Measurements from ENCODE around the gene AP1S1. TPM values are rescaled to one million over a fixed set of nuclear protein-coding genes. Genes with fewer than 3 reads are reported as not detected.
A peak's percentile ranks its signal among the peaks of the same experiment; 100 is the strongest.

The AP1S1 gene
- total RNA-seq, 2 experiments from 2014 or later = 3.0 to 3.9 TPM

- Histone ChIP-seq H3K9me3 (ENCODE audit: control insufficient read depth in 1 of 2, insufficient read depth in 1 of 2, low read length in 2 of 2) (no peaks in the 10 kb centered on the region), H3K27ac (ENCODE audit: low read depth in 1 of 2, low read length in 2 of 2) (no peak overlapping the region), H3K27me3 (ENCODE audit: control insufficient read depth in 1 of 2, insufficient read depth in 2 of 2, low read length in 2 of 2) (no peaks in the 10 kb centered on the region), H3K4me3 (ENCODE audit: low read length) (no peak overlapping the region), H3K4me1 (ENCODE audit: insufficient read depth, low read length) (peaks cover 19% of the 10 kb centered on the region), H3K36me3 (ENCODE audit: insufficient read depth, low read length) (peaks cover 1% of the 10 kb centered on the region)
- no peak for ATAC-seq (ENCODE audit: poor library complexity)
- H3K27ac Mint-ChIP-seq = no peak overlapping the region
- peaks cover 19% of the 10 kb centered on the region for H3K4me1 Mint-ChIP-seq (ENCODE audit: low read depth)
- no peaks in the 10 kb centered on the region for H3K9me3 Mint-ChIP-seq
- CTCF ChIA-PET = interaction anchor here (0.6 to 1.5 kb wide), 4 partner anchors 8 to 74 kb away, joined by 3 read pairs; no protein-coding TSS in a partner anchor
- intact Hi-C loops (cut with DNase I, micrococcal nuclease) = loop anchor here in 1 of 2 experiments (2.0 kb wide), 1 partner anchor 15 kb away; no protein-coding TSS in a partner anchor
- H3K36me3 Mint-ChIP-seq (ENCODE audit: low read depth) = peaks cover 9% of the 10 kb centered on the region
- TF ChIP-seq, protein P1, sequence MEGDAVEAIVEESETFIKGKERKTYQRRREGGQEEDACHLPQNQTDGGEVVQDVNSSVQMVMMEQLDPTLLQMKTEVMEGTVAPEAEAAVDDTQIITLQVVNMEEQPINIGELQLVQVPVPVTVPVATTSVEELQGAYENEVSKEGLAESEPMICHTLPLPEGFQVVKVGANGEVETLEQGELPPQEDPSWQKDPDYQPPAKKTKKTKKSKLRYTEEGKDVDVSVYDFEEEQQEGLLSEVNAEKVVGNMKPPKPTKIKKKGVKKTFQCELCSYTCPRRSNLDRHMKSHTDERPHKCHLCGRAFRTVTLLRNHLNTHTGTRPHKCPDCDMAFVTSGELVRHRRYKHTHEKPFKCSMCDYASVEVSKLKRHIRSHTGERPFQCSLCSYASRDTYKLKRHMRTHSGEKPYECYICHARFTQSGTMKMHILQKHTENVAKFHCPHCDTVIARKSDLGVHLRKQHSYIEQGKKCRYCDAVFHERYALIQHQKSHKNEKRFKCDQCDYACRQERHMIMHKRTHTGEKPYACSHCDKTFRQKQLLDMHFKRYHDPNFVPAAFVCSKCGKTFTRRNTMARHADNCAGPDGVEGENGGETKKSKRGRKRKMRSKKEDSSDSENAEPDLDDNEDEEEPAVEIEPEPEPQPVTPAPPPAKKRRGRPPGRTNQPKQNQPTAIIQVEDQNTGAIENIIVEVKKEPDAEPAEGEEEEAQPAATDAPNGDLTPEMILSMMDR (IDR thresholded peaks at IDR 0.05) = no peak
- H3K4me3 Mint-ChIP-seq = peak overlapping the region; percentile 27
- peaks cover 25% of the 10 kb centered on the region for H3K27me3 Mint-ChIP-seq
- DNase-seq = no peak
- POLR2A ChIA-PET = interaction anchor here (0.6 to 1.1 kb wide), 2 partner anchors 11 to 66 kb away, joined by 3 to 4 read pairs; partner anchors contain the start of gene ZNHIT1
Measured at GRCh38 chr7:101151908-101152651, 2.2 kb upstream of the AP1S1 start.

DNA sequence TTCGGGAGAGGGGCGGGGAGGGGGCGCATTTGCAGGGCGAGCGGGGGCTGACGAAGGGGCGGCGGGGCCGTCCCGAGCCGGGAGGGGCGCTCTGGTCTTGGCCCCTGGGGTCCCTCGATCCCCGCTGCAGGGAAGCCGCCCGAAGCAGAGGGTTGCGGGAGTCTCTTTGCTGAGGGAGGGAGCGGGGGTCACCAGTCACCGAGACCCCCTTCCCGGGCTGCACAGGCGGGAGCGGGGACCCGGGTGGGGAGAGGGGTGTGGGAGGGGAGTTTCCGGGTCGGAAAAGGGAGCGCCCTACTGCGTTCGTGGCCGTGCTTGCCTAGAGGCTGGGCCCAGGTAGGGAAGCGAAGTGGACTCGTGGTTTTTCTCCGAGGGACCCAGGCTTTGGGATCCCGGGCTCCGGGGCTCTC, 422 bp downstream of the AP1S1 start:
- H3K27ac ChIP-seq (ENCODE audit: low read depth in 1 of 2, low read length in 2 of 2) = no peak overlapping the region
- ATAC-seq (ENCODE audit: poor library complexity) (peak; percentile 14), DNase-seq (peak in 1 of 14 experiments; percentile 42)
- H3K36me3 ChIP-seq (ENCODE audit: insufficient read depth, low read length) = peaks cover 18% of the 10 kb centered on the region
- H3K9me3 Mint-ChIP-seq = no peaks in the 10 kb centered on the region
- ChIA-PET CTCF (interaction anchor here (1.4 kb wide), 1 partner anchor 89 kb away, joined by 3 read pairs; no protein-coding TSS in a partner anchor), POLR2A (interaction anchor here (1.0 to 1.2 kb wide), 2 partner anchors 10 to 11 kb away, joined by 4 to 6 read pairs; partner anchors contain the start of gene VGF)
- peaks cover 33% of the 10 kb centered on the region for H3K36me3 Mint-ChIP-seq (ENCODE audit: low read depth)
- peaks cover 19% of the 10 kb centered on the region for H3K4me1 ChIP-seq (ENCODE audit: insufficient read depth, low read length)
- intact Hi-C loops (cut with DNase I, micrococcal nuclease) = loop anchor here in 1 of 2 experiments (2.0 kb wide), 1 partner anchor 62 kb away; the partner anchor contains the start of gene PLOD3
- peaks cover 15% of the 10 kb centered on the region for H3K4me1 Mint-ChIP-seq (ENCODE audit: low read depth)
- peaks cover 9% of the 10 kb centered on the region for H3K27me3 Mint-ChIP-seq
- peak overlapping the region; percentile 69 for H3K4me3 ChIP-seq (ENCODE audit: low read length)
- no peak overlapping the region for H3K27ac Mint-ChIP-seq
- H3K9me3 ChIP-seq (ENCODE audit: control insufficient read depth in 1 of 2, insufficient read depth in 1 of 2, low read length in 2 of 2) = no peaks in the 10 kb centered on the region
- no peaks in the 10 kb centered on the region for H3K27me3 ChIP-seq (ENCODE audit: control insufficient read depth in 1 of 2, insufficient read depth in 2 of 2, low read length in 2 of 2)
- H3K4me3 Mint-ChIP-seq = peak overlapping the region; percentile 82
- TF ChIP-seq, protein P1 (IDR thresholded peaks at IDR 0.05) = no peak

DNA sequence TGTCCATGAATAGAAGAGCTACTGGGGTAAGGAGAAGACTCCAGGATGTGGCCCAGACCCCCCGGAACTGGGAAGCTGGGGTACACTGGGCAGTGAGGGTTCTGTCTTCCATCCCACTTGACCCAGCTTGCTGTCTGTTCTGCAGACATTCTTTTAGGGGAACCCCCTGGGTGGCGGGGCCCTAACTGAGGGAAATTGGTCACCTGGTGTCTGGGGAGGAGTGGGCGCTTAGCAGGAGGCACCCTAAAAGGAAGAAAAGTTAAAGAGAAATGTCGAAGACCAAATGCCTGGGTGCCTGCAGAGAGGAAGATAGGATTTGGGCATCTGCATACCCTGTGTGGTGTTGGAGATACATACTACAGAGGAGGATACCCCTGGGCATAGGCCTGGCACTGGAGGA, 1.0 kb downstream of the AP1S1 start:
- H3K4me1 ChIP-seq (ENCODE audit: insufficient read depth, low read length) = peaks cover 19% of the 10 kb centered on the region
- ChIA-PET CTCF (interaction anchor here (1.9 kb wide), 1 partner anchor 11 kb away, joined by 17 read pairs; no protein-coding TSS in a partner anchor), POLR2A (interaction anchor here (1.2 kb wide), 1 partner anchor 10 kb away, joined by 6 read pairs; the partner anchor contains the start of gene VGF)
- peaks cover 15% of the 10 kb centered on the region for H3K4me1 Mint-ChIP-seq (ENCODE audit: low read depth)
- no peak overlapping the region for H3K27ac ChIP-seq (ENCODE audit: low read depth in 1 of 2, low read length in 2 of 2)
- H3K36me3 Mint-ChIP-seq (ENCODE audit: low read depth) = peaks cover 39% of the 10 kb centered on the region
- no peak for ATAC-seq (ENCODE audit: poor library complexity)
- H3K4me3 ChIP-seq (ENCODE audit: low read length) = peak overlapping the region; percentile 69
- H3K9me3 ChIP-seq (ENCODE audit: control insufficient read depth in 1 of 2, insufficient read depth in 1 of 2, low read length in 2 of 2) = no peaks in the 10 kb centered on the region
- H3K27me3 Mint-ChIP-seq = peaks cover 5% of the 10 kb centered on the region
- TF ChIP-seq, protein P1 (IDR thresholded peaks at IDR 0.05) = no peak
- no peaks in the 10 kb centered on the region for H3K27me3 ChIP-seq (ENCODE audit: control insufficient read depth in 1 of 2, insufficient read depth in 2 of 2, low read length in 2 of 2)
- peak overlapping the region; percentile 82 for H3K4me3 Mint-ChIP-seq
- no peaks in the 10 kb centered on the region for H3K9me3 Mint-ChIP-seq
- H3K36me3 ChIP-seq (ENCODE audit: insufficient read depth, low read length) = peaks cover 24% of the 10 kb centered on the region
- H3K27ac Mint-ChIP-seq = no peak overlapping the region
- no peak for DNase-seq
- intact Hi-C loops (cut with DNase I, micrococcal nuclease) = loop anchor here in 1 of 2 experiments (2.0 kb wide), 1 partner anchor 61 kb away; the partner anchor contains the start of gene PLOD3

Data from CD4-positive, alpha-beta T cell (primary cell).